ENCODE data around the gene SPRED2. TPM values are rescaled to one million over a fixed set of nuclear protein-coding genes. Genes with fewer than 3 reads are reported as not detected.

The SPRED2 gene
- total and polyA plus RNA-seq, 2 of the 8 experiments (the other 6 are each of a cell fraction or from before 2014, with no cell fraction given): 15.3 to 22.5 TPM

- peak overlapping the region; percentile 50; the same call in 1 of the 2 replicates for H3K27ac ChIP-seq (ENCODE audit: low read depth, low read length)
- H4K5ac ChIP-seq (ENCODE audit: insufficient read length, low read depth, low read length): no peak overlapping the region
- TF ChIP-seq CTCF (IDR thresholded peaks at IDR 0.05; ENCODE audit: control extremely low read depth in 1 of 3, insufficient read depth in 1 of 3, low read depth in 1 of 3, low read length in 3 of 3): no peak
- TF ChIP-seq CBX5 (IDR thresholded peaks at IDR 0.05; ENCODE audit: low read depth, low read length): no peak
- TF ChIP-seq SUZ12 (IDR thresholded peaks at IDR 0.05; ENCODE audit: low read length): no peak
- no peak for TF ChIP-seq GTF2F1 (IDR thresholded peaks at IDR 0.05; ENCODE audit: borderline replicate concordance, low read depth, low read length)
- no peak for TF ChIP-seq SP4 (IDR thresholded peaks at IDR 0.05; ENCODE audit: low read length)
- TF ChIP-seq SP1 (IDR thresholded peaks at IDR 0.05; ENCODE audit: low read depth, low read length): peak; percentile 95
- no peak; a peak in 1 of 3 replicates for TF ChIP-seq POLR2A (IDR thresholded peaks at IDR 0.05; ENCODE audit: control extremely low read depth in 1 of 2, low read depth in 2 of 2, low read length in 2 of 2)
- peak; percentile 24 to 31; a peak in 2 of 4 replicates for TF ChIP-seq RAD21 (IDR thresholded peaks at IDR 0.05 in 1 of 2, conservative IDR thresholded peaks at IDR 0.05 in 1 of 2; ENCODE audit: low read depth in 2 of 2, low read length in 2 of 2)
- TF ChIP-seq EGR1 (IDR thresholded peaks at IDR 0.05; ENCODE audit: borderline replicate concordance, low read depth, low read length): peak; percentile 92
Observed at GRCh38 chr2:65435625-65436168, 3.3 kb upstream of the SPRED2 start.

More at GRCh38 chr2:65435625-65436168, 3.3 kb upstream of the SPRED2 start:
- Histone ChIP-seq H4K20me1 (replicated peaks in 1 of 2; ENCODE audit: control insufficient read depth in 1 of 2, insufficient read depth in 2 of 2, low read length in 2 of 2) (peaks cover 4 to 5% of the 10 kb centered on the region in 2 experiments), H2AK5ac (ENCODE audit: low read depth, low read length) (no peak overlapping the region), H3K56ac (replicated peaks; ENCODE audit: insufficient read length, low read depth, low read length) (no peak overlapping the region), H3K18ac (ENCODE audit: extremely low read depth, low read length) (no peak overlapping the region), H3K79me2 (ENCODE audit: control insufficient read depth in 1 of 2, insufficient read depth in 2 of 2, low read length in 2 of 2) (no peaks in the 10 kb centered on the region), H3K23ac (ENCODE audit: insufficient read length) (no peak overlapping the region), H3K4me1 (replicated peaks in 1 of 4; ENCODE audit: control insufficient read depth in 3 of 4, insufficient read depth in 4 of 4, low read length in 3 of 4) (peaks cover 13 to 26% (median 17%) of the 10 kb centered on the region in 4 experiments; a peak in 6 of 7 replicates), H2BK5ac (ENCODE audit: low read depth, low read length) (peak overlapping the region; percentile 37; the same call in 1 of the 2 replicates), H2BK12ac (ENCODE audit: low read depth, low read length) (no peak overlapping the region), H3K9ac (replicated peaks in 1 of 4; ENCODE audit: extremely low read depth in 1 of 4, low read depth in 3 of 4, low read length in 3 of 4) (no peak overlapping the region; a peak in 2 of 7 replicates), H3K23me2 (ENCODE audit: low read depth, low read length) (peaks cover 17% of the 10 kb centered on the region; the same call in 1 of the 2 replicates), H3K27me3 (replicated peaks in 1 of 4; ENCODE audit: control insufficient read depth in 3 of 4, extremely low read depth in 1 of 4, insufficient read depth in 3 of 4, low read length in 3 of 4) (peaks cover 1 to 34% (median 20%) of the 10 kb centered on the region in 4 experiments), H3K79me1 (ENCODE audit: low read depth, low read length) (no peaks in the 10 kb centered on the region), H3K9me3 (ENCODE audit: insufficient read depth in 2 of 2, low read depth in 1 of 2, low read length in 1 of 2) (no peaks in the 10 kb centered on the region), H2BK120ac (replicated peaks; ENCODE audit: low read depth, low read length) (no peak overlapping the region), H3K4ac (replicated peaks; ENCODE audit: insufficient read length, low read depth, low read length) (no peak overlapping the region), H3K36me3 (ENCODE audit: control insufficient read depth in 2 of 4, insufficient read depth in 4 of 4, low read length in 3 of 4) (no peaks in the 10 kb centered on the region), H3K4me2 (ENCODE audit: insufficient read depth in 1 of 2, low read depth in 2 of 2, low read length in 2 of 2) (peak overlapping the region; percentile 84 to 87), H3K4me3 (ENCODE audit: extremely low read depth in 1 of 4, insufficient read depth in 2 of 4, low read depth in 3 of 4, low read length in 4 of 4) (peak overlapping the region; percentile 50 to 95 (median 74)), H4K91ac (replicated peaks; ENCODE audit: insufficient read length, low read length) (no peak overlapping the region), H4K8ac (ENCODE audit: extremely low read depth, insufficient read depth, low read length) (no peak overlapping the region; the same call in 1 of the 2 replicates), H2BK15ac (ENCODE audit: low read length) (no peak overlapping the region), H2BK20ac (ENCODE audit: low read length) (no peak overlapping the region), H3K14ac (ENCODE audit: insufficient read length) (no peak overlapping the region), H2AFZ (ENCODE audit: low read length) (no peak overlapping the region)
- 1% methylated on average over 26 of the region's 42 CpGs; no CpG with 5 or more reads in 1 of the 2 experiments for WGBS, 2 experiments (ENCODE audit: extremely low coverage in 1 of 2, insufficient coverage in 1 of 2, insufficient read length in 1 of 2, insufficient replicate concordance in 2 of 2, low coverage in 1 of 2, low lambda C conversion rate in 2 of 2, missing lambda C conversion rate in 1 of 2)
- DNase-seq (ENCODE audit: low read depth in 1 of 2, low spot score in 2 of 2) (peak in 1 of 2 experiments; percentile 92), FAIRE-seq (no peak)
- ChIA-PET CTCF (ENCODE audit: partially characterized antibody) (interaction anchor here (0.6 to 2.1 kb wide), 6 partner anchors 119 to 193 kb away, joined by 3 to 6 read pairs (median 3); no protein-coding TSS in a partner anchor), POLR2A (ENCODE audit: partially characterized antibody) (interaction anchor here (1.0 to 2.3 kb wide), 3 partner anchors 8 to 159 kb away, joined by 3 to 9 read pairs (median 4); no protein-coding TSS in a partner anchor)

All from H1 (cell line).